Suprapubic skin (tissue), 3 donors: ENCODE measurements around the gene DIABLO.

ENCODE experiments used
- CTCF ChIP-seq, 2 donors: fragments of 200-600 bp in 1 of 2; fragments of 450-650 bp in 1 of 2; sonication (generic) in 1 of 2; IDR thresholded peaks; one replicate each; pipeline ENCODE4 v1.5.1; 2016 to 2019; ENCODE audit warnings: antibody characterized with exemption in 2 of 2, mild to moderate bottlenecking in 1 of 2, moderate library complexity in 1 of 2
- EP300 ChIP-seq: sonication (generic); formaldehyde crosslinking; IDR thresholded peaks from one replicate; pipeline ENCODE4 v1.6.1; 2017; ENCODE audit warnings: antibody characterized with exemption

GRCh38 chr12:122225683-122226365 is at the start of gene DIABLO:
- TF ChIP-seq CTCF (IDR thresholded peaks at IDR 0.05) (no peak), EP300 (no peak)
